Heart left ventricle (tissue), 13 donors: ENCODE measurements around the gene ERN1.

Source experiments
- CTCF ChIP-seq, 12 donors: fragments of 200-600 bp; sonication (generic) in 4 of 12; IDR thresholded peaks; one replicate each; pipeline versions ENCODE4 v1.5.0 to v1.8.0; 2018 to 2022; ENCODE audit warnings: antibody characterized with exemption in 12 of 12, mild to moderate bottlenecking in 5 of 12
- POLR2A ChIP-seq, 2 donors: fragments of 450-650 bp; IDR thresholded peaks; one replicate each; pipeline ENCODE4 v1.6.1; 2017; ENCODE audit warnings: antibody characterized with exemption in 2 of 2, mild to moderate bottlenecking in 2 of 2, moderate library complexity in 2 of 2
- donor health status: ischemic (EF 13 %, LVEDD 7.1; RV severe dilation, severe dysfunction).
- donor health status: DM: no; HTN: yes; CAD: no.
- donor health status: DM: no; HTN: no; CAD: no.
- donor health status: ischemic (EF 25% LVEDD 6.9; RV normal size, moderate dysfunction).
- donor health status: ischemic (EF 25% LVEDD 5.7; RV mildly dilated, moderate dysfunction).
- donor health status: ischemic (EF 35%, LVEDD 5.7; RV mildly dilated, moderate dysfunction).
- donor health status: nonischemic (EF 11% LVEDD 7.7; RV severe dilation, severe dysfunction).
- donor health status: DM: yes; HTN: yes; CAD: no.
- donor health status: PGD.
- donor health status: ischemic (EF 29% LVEDD 5.4; RV normal size, mild dysfunction).
- donor health status: nonischemic (EF 23%, LVEDD 6.1; RV moderate dilation, normal function).

DNA sequence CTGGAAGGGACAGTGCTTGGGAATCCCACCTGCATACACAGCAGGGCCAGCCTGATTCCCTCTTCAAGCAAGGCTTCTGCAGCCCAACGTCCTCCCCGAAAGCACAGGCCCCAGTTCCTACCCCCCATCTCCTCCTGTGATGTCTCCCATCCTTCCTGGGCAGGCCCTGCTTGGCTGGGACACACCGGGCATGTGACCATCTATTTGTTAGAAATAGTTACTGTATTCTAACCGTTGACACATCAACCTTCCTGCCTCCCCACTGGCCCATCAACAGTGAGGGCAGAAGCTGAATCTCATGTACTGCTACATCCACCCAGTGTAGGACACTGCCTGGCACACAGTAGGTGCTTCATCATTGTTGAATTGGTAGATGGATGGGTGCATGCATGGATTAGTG is 121.1 kb downstream of the ERN1 start:
- TF ChIP-seq CTCF (IDR thresholded peaks at IDR 0.05), result no peak
- no peak for TF ChIP-seq POLR2A (IDR thresholded peaks at IDR 0.05)
